GM19351 (cell line): ENCODE results near the gene TRIM17.
"Not testable (repeated sequence)": the region's sequence is repeated elsewhere in the genome, so short reads cannot be mapped to it uniquely, and the experiment has no call there.

Experiments
- ATAC-seq: cut with Tn5 transposase; IDR thresholded peaks from one replicate; pipeline ENCODE4 v1.9.1; 2021; ENCODE audit warnings: mild to moderate bottlenecking, moderate library complexity; ENCODE audit not compliant: unreplicated experiment

The TRIM17 gene

GRCh38 chr1:228450200-228450599 is 33.5 kb upstream of the TRIM17 start:
- ATAC-seq = no peak

GRCh38 chr1:228448372-228448771 is 31.7 kb upstream of the TRIM17 start:
- ATAC-seq = no peak

- no peak for ATAC-seq
Measured at GRCh38 chr1:228446852-228447251, 30.2 kb upstream of the TRIM17 start.

GRCh38 chr1:228445843-228446650 is 29.4 kb upstream of the TRIM17 start:
- peak; percentile 91 for ATAC-seq

DNA sequence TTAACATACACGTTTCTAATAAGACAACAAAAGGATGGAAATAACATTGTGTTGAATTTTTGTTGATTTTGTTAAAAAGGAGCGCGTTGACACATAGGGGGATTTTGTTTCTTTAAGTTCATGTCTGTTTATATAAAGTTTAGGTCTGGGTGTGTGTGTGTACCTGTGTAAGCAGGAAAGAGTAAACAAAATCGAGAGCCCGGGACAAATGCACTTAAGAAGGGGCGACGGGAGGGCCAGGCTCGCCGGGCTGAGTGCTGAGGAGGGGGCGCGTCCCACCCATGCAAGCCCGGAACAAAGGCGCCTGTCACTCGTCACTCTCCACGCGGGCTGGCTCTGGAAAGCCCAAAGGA is 28.8 kb upstream of the TRIM17 start:
- ATAC-seq = no peak

DNA sequence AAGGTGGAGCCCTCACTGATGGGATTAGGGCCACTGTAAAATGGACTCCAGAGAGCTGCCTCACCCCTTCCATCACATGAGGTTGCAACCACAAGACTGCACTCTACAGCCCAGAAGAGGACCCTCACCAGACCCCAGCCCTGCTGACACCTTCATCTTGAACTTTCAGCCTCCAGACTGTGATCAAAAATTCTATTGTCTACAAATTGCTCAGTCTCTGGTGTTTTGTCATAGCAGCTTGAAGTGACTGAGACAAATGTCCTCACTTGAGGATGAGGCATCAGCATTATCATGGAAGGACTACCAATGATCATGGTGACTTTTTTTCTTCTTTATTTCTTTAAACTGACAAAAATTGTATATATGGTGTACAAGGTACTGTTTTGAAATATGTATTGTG is 26.7 kb upstream of the TRIM17 start:
- no peak for ATAC-seq

DNA sequence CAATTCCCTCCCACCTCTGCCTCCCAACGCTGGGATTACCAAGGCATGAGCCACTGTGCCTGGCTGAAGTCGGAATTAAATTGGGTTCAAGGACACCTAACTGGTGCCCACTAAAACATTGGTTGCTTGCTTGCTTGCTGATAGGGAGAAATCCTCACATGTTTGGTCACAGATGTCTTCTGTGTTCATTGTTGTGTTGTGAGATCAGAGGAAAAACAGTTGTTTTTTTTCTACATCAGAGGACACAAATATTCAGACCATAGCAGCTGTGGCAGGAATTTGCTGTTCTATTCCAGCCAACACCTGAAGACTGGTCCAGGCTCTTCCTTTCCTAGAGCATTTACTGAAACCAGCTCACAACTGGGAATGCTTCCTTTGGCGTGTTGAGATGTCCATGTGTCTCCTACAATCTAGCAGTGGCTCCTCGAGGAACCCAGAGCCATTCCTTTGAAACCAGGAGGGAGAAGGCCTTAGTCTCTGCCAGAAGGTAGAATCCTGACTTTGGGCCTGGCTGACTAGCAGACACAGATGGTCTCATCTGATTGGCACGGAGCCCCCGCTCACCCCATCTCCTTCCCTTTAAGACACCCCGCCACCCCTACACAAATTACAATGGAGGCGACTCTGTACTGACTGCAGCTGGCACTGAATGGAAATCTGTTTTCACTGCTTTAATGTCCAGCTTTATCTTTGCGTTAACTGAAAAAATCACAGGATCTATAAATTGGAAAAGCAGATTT is 24.3 kb upstream of the TRIM17 start:
- no peak for ATAC-seq

DNA sequence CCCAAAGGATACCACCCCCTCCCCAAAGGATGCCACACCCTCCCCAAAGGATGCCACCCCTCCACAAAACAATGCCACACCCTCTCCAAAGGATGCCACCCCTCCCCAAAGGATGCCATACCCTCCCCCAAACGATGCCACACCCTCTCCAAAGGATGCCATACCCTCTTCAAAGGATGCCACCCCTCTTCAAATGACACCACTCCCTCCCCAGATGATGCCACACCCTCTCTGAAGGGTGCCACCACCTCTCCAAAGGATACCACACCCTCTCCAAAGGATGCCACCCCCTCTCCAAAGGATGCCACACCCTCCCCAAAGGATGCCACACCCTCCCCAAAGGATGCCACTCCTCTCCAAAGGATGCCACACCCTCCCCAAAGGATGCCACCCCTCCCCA is 21.6 kb upstream of the TRIM17 start:
- no peak for ATAC-seq

- ATAC-seq = no peak
Measured at GRCh38 chr1:228437424-228437962, 20.8 kb upstream of the TRIM17 start.

- no peak for ATAC-seq
Measured at GRCh38 chr1:228434689-228435088, 18.0 kb upstream of the TRIM17 start.

DNA sequence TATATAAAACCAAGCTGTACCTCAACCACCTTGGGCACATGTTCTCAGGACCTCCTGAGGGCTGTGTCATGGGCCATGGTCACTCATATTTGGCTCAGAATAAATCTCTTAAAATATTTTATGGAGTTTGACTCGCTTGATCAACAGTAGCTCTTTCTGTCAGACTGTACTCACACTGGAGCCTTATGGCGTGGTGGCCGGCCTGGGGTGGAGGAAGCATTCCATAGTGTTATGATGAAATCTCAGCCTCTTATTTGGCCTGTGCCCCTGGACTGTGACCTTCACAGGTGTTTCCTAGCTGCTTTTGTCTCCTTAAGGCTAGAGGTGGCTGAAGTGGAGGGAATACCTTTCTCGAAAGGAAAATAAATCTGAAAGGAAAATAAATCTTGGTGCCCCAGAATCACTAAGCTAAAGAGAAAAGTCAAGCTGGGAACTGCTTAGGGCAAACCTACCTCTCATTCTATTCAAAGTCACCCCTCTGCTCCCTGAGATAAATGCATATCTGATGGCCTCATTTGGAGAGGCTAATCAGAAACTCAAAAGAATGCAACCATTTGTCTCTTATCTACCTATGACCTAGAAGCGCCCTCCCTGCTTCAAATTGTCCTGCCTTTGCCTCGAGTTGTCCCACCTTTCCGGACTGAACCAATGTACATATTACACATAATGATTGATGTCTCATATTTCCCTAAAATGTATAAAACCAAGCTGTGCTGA is 16.8 kb upstream of the TRIM17 start:
- ATAC-seq = not testable (repeated sequence)

DNA sequence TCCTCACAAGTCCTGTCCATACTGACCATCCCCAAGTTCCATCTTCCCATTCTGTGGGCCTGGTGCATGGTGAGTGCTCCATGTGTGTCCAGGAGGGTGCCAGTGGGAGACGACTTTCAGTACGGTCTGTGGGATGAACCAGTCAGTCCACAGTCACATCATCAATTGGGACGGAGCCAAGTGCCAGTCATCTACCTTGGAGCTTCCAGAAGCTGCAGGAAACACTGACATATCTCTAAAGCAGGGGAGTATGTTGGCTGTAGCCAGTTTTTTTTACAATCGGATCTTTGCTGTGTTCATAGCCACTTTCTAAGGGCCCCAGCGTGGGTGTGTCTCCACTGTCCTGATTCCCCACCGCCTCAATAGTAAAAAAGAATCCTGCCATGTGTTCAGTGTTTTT is 13.6 kb upstream of the TRIM17 start:
- ATAC-seq = no peak

GRCh38 chr1:228429698-228430097 is 13.0 kb upstream of the TRIM17 start:
- no peak for ATAC-seq

DNA sequence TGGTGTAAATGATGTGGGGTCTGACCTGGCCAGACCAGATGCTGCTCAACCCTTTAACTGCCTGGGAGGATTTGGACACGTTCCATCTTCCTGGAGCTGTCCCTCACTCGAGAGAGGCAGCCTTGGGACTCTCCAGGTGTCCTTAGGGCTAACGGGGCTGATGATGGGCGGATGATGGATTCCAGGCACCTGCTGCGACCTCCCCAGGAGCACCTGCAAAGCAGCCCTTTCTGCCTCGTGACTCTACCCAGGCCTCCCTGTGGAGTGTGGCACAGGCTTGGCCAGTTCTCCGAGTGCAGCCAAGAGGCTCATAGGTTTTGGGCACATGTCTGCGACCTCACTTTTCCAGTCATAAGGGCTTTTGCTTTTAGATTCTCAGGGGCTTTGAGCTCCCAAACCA is 12.3 kb upstream of the TRIM17 start:
- ATAC-seq = no peak

DNA sequence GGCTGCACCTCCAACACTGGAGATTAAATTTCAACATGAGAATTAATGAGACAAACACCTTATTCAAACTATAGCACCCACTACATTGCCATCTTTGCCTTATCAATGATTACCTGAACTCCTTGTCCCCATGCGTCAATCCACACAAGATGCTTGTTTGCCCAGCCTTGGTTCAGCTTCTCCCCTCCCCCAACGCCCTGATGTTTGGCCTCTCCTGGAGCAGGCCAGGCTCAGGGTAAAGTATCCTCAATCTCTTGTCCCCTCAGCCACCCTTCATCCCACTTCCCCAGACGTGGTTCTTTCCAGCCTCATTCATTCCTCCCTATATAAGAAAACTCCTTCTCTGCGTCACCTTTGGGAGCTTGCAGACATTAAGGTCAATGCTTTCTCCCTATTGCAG is 11.8 kb upstream of the TRIM17 start:
- no peak for ATAC-seq

GRCh38 chr1:228426518-228427175 is 10.0 kb upstream of the TRIM17 start:
- no peak for ATAC-seq

DNA sequence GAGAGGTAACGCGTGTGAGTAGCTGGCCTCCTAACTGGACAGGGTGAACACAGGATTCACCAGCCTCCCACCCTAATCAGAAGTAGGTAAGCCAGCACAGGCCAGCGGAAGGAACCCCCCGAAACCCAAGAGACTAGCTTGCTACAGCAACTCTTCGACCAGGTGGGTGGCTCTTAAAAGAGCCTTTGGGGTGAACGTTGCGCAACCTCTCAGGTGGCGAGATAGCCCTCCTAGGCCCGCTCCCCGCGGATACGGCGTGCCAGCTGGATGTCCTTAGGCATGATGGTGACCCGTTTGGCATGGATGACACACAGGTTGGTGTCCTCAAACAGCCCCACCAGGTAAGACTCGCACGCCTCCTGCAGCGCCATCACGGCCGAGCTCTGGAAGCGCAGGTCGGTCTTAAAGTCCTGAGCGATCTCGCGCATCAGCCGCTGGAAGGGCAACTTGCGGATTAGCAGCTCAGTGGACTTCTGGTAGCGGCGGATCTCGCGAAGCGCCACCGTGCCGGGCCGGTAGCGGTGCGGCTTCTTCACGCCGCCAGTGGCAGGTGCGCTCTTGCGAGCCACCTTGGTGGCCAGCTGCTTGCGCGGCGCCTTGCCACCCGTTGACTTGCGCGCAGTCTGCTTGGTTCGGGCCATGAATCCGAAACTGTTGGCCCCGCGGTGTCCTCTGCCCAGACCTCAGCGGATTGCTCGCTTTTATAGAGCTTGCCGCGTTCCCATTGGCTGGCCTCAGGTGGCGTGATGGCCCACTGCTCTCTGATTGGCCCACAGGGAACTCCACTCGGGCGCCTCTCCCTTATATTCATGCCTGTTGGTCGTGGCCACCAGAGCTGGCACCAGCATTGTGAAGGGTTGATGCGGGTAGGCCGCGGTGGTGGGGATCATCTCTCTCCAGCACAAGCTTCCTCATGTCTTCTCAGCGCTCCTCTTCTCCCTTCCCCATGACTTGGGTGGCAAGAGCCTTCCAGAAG is 8.3 kb upstream of the TRIM17 start:
- no peak for ATAC-seq

DNA sequence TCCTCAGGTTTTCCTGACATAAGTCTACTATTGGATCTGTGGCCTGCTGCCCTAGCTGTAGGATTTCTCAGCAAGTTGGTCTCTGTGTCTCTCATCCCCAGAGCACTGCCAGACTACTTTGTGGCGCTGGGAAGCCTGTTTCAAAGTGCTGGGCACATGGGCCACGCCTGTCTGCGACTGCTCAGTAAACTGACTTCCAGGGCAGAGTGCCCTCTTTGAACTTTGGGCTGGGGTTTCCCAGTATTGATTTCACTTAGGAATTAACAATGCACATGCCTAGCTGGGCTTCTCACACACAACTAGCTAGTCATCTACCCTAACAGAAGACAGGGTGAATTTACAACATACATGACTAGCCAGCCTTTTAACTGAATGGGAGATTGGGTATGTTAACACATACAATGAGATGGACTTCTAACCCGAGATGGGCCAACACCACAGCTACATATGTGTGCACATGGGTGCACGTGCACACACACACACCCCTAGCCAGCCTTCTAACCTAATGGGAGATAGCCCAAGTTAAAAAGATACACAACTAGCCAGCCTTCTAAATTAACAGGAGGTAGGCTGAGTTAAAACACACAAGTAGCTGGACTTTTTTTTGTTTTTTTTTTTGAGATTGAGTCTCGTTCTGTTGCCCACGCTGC is 6.9 kb upstream of the TRIM17 start:
- no peak for ATAC-seq
